Activated CD8-positive, alpha-beta memory T cell treated with anti-CD3 and anti-CD28 coated beads for 24 hours (primary cell): ENCODE results near the gene PON1.

Experiments used
- DNase-seq: peaks from one replicate; pipeline ENCODE4 v3.0.0-alpha.2; 2020

Gene PON1

GRCh38 chr7:95316588-95316987 lies 7.7 kb downstream of the PON1 start:
- no peak for DNase-seq

- DNase-seq = no peak
Observed at GRCh38 chr7:95312561-95312960, 11.8 kb downstream of the PON1 start.

- DNase-seq = no peak
Observed at GRCh38 chr7:95311389-95311788, 12.9 kb downstream of the PON1 start.

GRCh38 chr7:95309951-95310350 lies 14.4 kb downstream of the PON1 start:
- DNase-seq = no peak

- DNase-seq = no peak
Observed at GRCh38 chr7:95304990-95305389, 19.3 kb downstream of the PON1 start.

- DNase-seq = no peak
Observed at GRCh38 chr7:95303013-95303905, 21.1 kb downstream of the PON1 start.

GRCh38 chr7:95298091-95298490 lies 26.2 kb downstream of the PON1 start:
- DNase-seq = no peak

GRCh38 chr7:95297041-95297440 lies 27.3 kb downstream of the PON1 start:
- no peak for DNase-seq

- no peak for DNase-seq
Observed at GRCh38 chr7:95296456-95296855, 27.9 kb downstream of the PON1 start.

GRCh38 chr7:95295397-95295796 lies 28.9 kb downstream of the PON1 start:
- DNase-seq = no peak

- no peak for DNase-seq
Observed at GRCh38 chr7:95290166-95290830, 34.0 kb downstream of the PON1 start.

GRCh38 chr7:95286096-95286495 lies 38.2 kb downstream of the PON1 start:
- DNase-seq = no peak

- DNase-seq = no peak
Observed at GRCh38 chr7:95279417-95279816, 44.9 kb downstream of the PON1 start.

- no peak for DNase-seq
Observed at GRCh38 chr7:95276114-95276513, 48.2 kb downstream of the PON1 start.

GRCh38 chr7:95269640-95270039 lies 54.7 kb downstream of the PON1 start:
- no peak for DNase-seq

- DNase-seq = no peak
Observed at GRCh38 chr7:95267754-95268153, 56.6 kb downstream of the PON1 start.

GRCh38 chr7:95265634-95266033 lies 58.7 kb downstream of the PON1 start:
- DNase-seq = no peak

GRCh38 chr7:95264363-95264891 lies 59.9 kb downstream of the PON1 start:
- no peak for DNase-seq

GRCh38 chr7:95263785-95264362 lies 60.5 kb downstream of the PON1 start:
- no peak for DNase-seq

GRCh38 chr7:95262875-95263274 lies 61.5 kb downstream of the PON1 start:
- no peak for DNase-seq

- DNase-seq = no peak
Observed at GRCh38 chr7:95261895-95262415, 62.4 kb downstream of the PON1 start.

GRCh38 chr7:95255691-95256090 lies 68.6 kb downstream of the PON1 start:
- no peak for DNase-seq

GRCh38 chr7:95253986-95254385 lies 70.3 kb downstream of the PON1 start:
- DNase-seq = no peak

GRCh38 chr7:95251966-95252365 lies 72.4 kb downstream of the PON1 start:
- no peak for DNase-seq
